Muscle of leg (tissue), 11 donors: ENCODE measurements around the gene TTLL9. TPM values are rescaled to one million over a fixed set of nuclear protein-coding genes. Genes with fewer than 3 reads are reported as not detected.

Experiments used
- DNase-seq: peaks from one replicate; pipeline ENCODE4 v3.0.0; 2013
- H3K27ac ChIP-seq: one replicate; pipeline ENCODE4 v1.5.1; 2013; ENCODE audit warnings: mild to moderate bottlenecking, low read length, control low read depth
- H3K27me3 ChIP-seq: one replicate; pipeline ENCODE4 v1.6.1; 2013; ENCODE audit warnings: low read length; ENCODE audit not compliant: control insufficient read depth, insufficient read depth
- H3K36me3 ChIP-seq: one replicate; pipeline ENCODE4 v1.6.1; 2013; ENCODE audit warnings: low read length; ENCODE audit not compliant: control insufficient read depth, insufficient read depth
- H3K4me1 ChIP-seq: one replicate; pipeline ENCODE4 v1.6.1; 2013; ENCODE audit warnings: low read length; ENCODE audit not compliant: control insufficient read depth, insufficient read depth
- H3K4me3 ChIP-seq: one replicate; pipeline ENCODE4 v1.5.1; 2013; ENCODE audit warnings: low read length, control low read depth
- H3K9me3 ChIP-seq: replicated peaks from 2 replicates; pipeline ENCODE4 v1.6.1; 2013; ENCODE audit warnings: low read depth, low read length; ENCODE audit not compliant: control insufficient read depth
- WGBS: methylation state at CpG from one replicate; pipeline ENCODE4 v1.1.5; 2013; ENCODE audit warnings: missing lambda C conversion rate; ENCODE audit not compliant: insufficient coverage; 5-methylcytosine and 5-hydroxymethylcytosine counted together
- polyA plus RNA-seq, 8 donors: library from polyadenylated mRNA; unstranded; fragments of 120-200 nt; gene quantifications; one replicate each; pipeline versions ENCODE4 v1.2.1 to v1.2.3, GENCODE V29; 2013; ENCODE audit warnings: inconsistent platforms in 1 of 8, low replicate concordance in 1 of 8; ENCODE audit not compliant: insufficient read length in 8 of 8, insufficient read depth in 1 of 8
- total RNA-seq: library from RNA; stranded (reverse); fragments of 120-200 nt; gene quantifications from one replicate; pipeline ENCODE4 v1.2.4, GENCODE V29; 2013

TTLL9 gene
- total and polyA plus RNA-seq, 9 donors = 0.09 to 0.35 (median 0.21) TPM; not detected in 1

GRCh38 chr20:31844737-31845299 is 25.6 kb upstream of the TTLL9 start:
- Histone ChIP-seq H3K27ac (peak overlapping the region; percentile 17), H3K36me3 (no peaks in the 10 kb centered on the region), H3K9me3 (no peaks in the 10 kb centered on the region), H3K4me1 (peaks cover 39% of the 10 kb centered on the region), H3K27me3 (peaks cover 10% of the 10 kb centered on the region), H3K4me3 (peak overlapping the region; percentile 21)
- DNase-seq = no peak
- WGBS = 87% methylated on average over 28 of the region's 28 CpGs

GRCh38 chr20:31845300-31845863 is 25.1 kb upstream of the TTLL9 start, which contains the start of gene FOXS1:
Gene FOXS1, minus strand, starts transcription at chr20:31845604. Its CDS starts 62 bp downstream, at chr20:31845542.
- peak within 1 kb of the TSS; percentile 17 for H3K27ac ChIP-seq
- peaks cover 39% of the 10 kb centered on the region for H3K4me1 ChIP-seq
- DNase-seq = peak; percentile 81

GRCh38 chr20:31846793-31847138 is 23.7 kb upstream of the TTLL9 start:
- Histone ChIP-seq H3K27me3 (peaks cover 29% of the 10 kb centered on the region), H3K36me3 (no peaks in the 10 kb centered on the region), H3K4me3 (no peak overlapping the region), H3K4me1 (peaks cover 28% of the 10 kb centered on the region), H3K9me3 (no peaks in the 10 kb centered on the region), H3K27ac (no peak overlapping the region)
- WGBS = no CpG with 5 or more reads among the region's 3 CpGs
- no peak for DNase-seq

More at GRCh38 chr20:31845300-31845863, 25.1 kb upstream of the TTLL9 start, which contains the start of gene FOXS1:
- Histone ChIP-seq H3K36me3 (no peaks in the 10 kb centered on the region), H3K9me3 (no peaks in the 10 kb centered on the region), H3K4me3 (peak within 1 kb of the TSS; percentile 21), H3K27me3 (peaks cover 15% of the 10 kb centered on the region)
- WGBS = 61% methylated on average over 18 of the region's 21 CpGs

- H3K27me3 ChIP-seq = peaks cover 33% of the 10 kb centered on the region
- DNase-seq = no peak
- no peaks in the 10 kb centered on the region for H3K9me3 ChIP-seq
- H3K27ac ChIP-seq = no peak overlapping the region
- 74% methylated on average over 22 of the region's 32 CpGs for WGBS
- H3K36me3 ChIP-seq = no peaks in the 10 kb centered on the region
- H3K4me3 ChIP-seq = no peak overlapping the region
- peaks cover 13% of the 10 kb centered on the region for H3K4me1 ChIP-seq
Measured at GRCh38 chr20:31848088-31848999, 22.1 kb upstream of the TTLL9 start.

GRCh38 chr20:31849306-31849930 is 21.0 kb upstream of the TTLL9 start:
- Histone ChIP-seq H3K4me1 (peaks cover 11% of the 10 kb centered on the region), H3K4me3 (no peak overlapping the region), H3K36me3 (no peaks in the 10 kb centered on the region), H3K27ac (no peak overlapping the region), H3K9me3 (no peaks in the 10 kb centered on the region), H3K27me3 (peaks cover 33% of the 10 kb centered on the region)
- 24% methylated on average over 39 of the region's 45 CpGs for WGBS
- no peak for DNase-seq

- 58% methylated on average over 11 of the region's 11 CpGs for WGBS
- H3K36me3 ChIP-seq = no peaks in the 10 kb centered on the region
- no peaks in the 10 kb centered on the region for H3K9me3 ChIP-seq
- no peak overlapping the region for H3K27ac ChIP-seq
- no peak overlapping the region for H3K4me3 ChIP-seq
- H3K4me1 ChIP-seq = peaks cover 1% of the 10 kb centered on the region
- peaks cover 34% of the 10 kb centered on the region for H3K27me3 ChIP-seq
- DNase-seq = no peak
Measured at GRCh38 chr20:31851240-31851955, 19.0 kb upstream of the TTLL9 start.

- Histone ChIP-seq H3K4me3 (no peak overlapping the region), H3K9me3 (no peaks in the 10 kb centered on the region), H3K27me3 (peaks cover 41% of the 10 kb centered on the region), H3K36me3 (no peaks in the 10 kb centered on the region), H3K4me1 (no peaks in the 10 kb centered on the region), H3K27ac (no peak overlapping the region)
- WGBS = 90% methylated on average over 2 of the region's 7 CpGs
- DNase-seq = no peak
Measured at GRCh38 chr20:31853481-31853880, 17.0 kb upstream of the TTLL9 start.

- WGBS = 62% methylated on average over 3 of the region's 3 CpGs
- no peak for DNase-seq
- H3K27me3 ChIP-seq = peaks cover 40% of the 10 kb centered on the region
Measured at GRCh38 chr20:31856516-31856915, 13.9 kb upstream of the TTLL9 start.

GRCh38 chr20:31857861-31858759 is 12.3 kb upstream of the TTLL9 start:
- Histone ChIP-seq H3K27ac (no peak overlapping the region), H3K27me3 (peaks cover 34% of the 10 kb centered on the region), H3K36me3 (no peaks in the 10 kb centered on the region), H3K4me3 (no peak overlapping the region), H3K9me3 (no peaks in the 10 kb centered on the region), H3K4me1 (peaks cover 13% of the 10 kb centered on the region)
- 69% methylated on average over 9 of the region's 15 CpGs for WGBS
- DNase-seq = no peak

More at GRCh38 chr20:31856516-31856915, 13.9 kb upstream of the TTLL9 start:
- Histone ChIP-seq H3K9me3 (no peaks in the 10 kb centered on the region), H3K4me1 (peaks cover 13% of the 10 kb centered on the region), H3K36me3 (no peaks in the 10 kb centered on the region), H3K4me3 (no peak overlapping the region), H3K27ac (no peak overlapping the region)
